Cardiac fibroblast (primary cell): ENCODE data around the gene SGTA.
A peak's percentile ranks its signal among the peaks of the same experiment; 100 is the strongest.

Experiments used
- DNase-seq, 2 donors: peaks; one replicate each; pipeline versions ENCODE4 v3.0.0 to v3.0.0-alpha.2; 2010; ENCODE audit warnings: low read depth in 2 of 2
- H3K4me3 ChIP-seq, 2 donors: replicated peaks in 1 of 2; 1 replicate in 1 of 2; 2 replicates in 1 of 2; pipeline ENCODE4 v1.5.1; 2011; ENCODE audit warnings: low read depth in 2 of 2, low read length in 2 of 2, mild to moderate bottlenecking in 2 of 2, moderate library complexity in 1 of 2
- CTCF ChIP-seq: IDR thresholded peaks from one replicate; pipeline ENCODE4 v1.5.1; 2011; ENCODE audit warnings: low read depth, mild to moderate bottlenecking, low read length, inconsistent platforms

The SGTA gene

GRCh38 chr19:2798733-2799132 lies 15.7 kb upstream of the SGTA start:
- TF ChIP-seq CTCF: no peak
- peak in 1 of 2 donors; percentile 29 for DNase-seq

GRCh38 chr19:2798158-2798685 lies 15.1 kb upstream of the SGTA start:
- H3K4me3 ChIP-seq: no peak overlapping the region
- DNase-seq: no peak
- no peak for TF ChIP-seq CTCF

More at GRCh38 chr19:2798733-2799132, 15.7 kb upstream of the SGTA start:
- H3K4me3 ChIP-seq: no peak overlapping the region

GRCh38 chr19:2797280-2797679 lies 14.2 kb upstream of the SGTA start:
- no peak for DNase-seq

GRCh38 chr19:2796659-2797266 lies 13.7 kb upstream of the SGTA start:
- no peak overlapping the region for H3K4me3 ChIP-seq
- no peak for DNase-seq
- no peak for TF ChIP-seq CTCF

More at GRCh38 chr19:2797280-2797679, 14.2 kb upstream of the SGTA start:
- no peak overlapping the region for H3K4me3 ChIP-seq
- no peak for TF ChIP-seq CTCF

GRCh38 chr19:2795827-2796658 lies 13.0 kb upstream of the SGTA start:
- TF ChIP-seq CTCF: no peak
- no peak for DNase-seq
- H3K4me3 ChIP-seq: no peak overlapping the region

GRCh38 chr19:2793577-2793976 lies 10.5 kb upstream of the SGTA start:
- DNase-seq: no peak
- no peak for TF ChIP-seq CTCF
- no peak overlapping the region for H3K4me3 ChIP-seq
